Parathyroid adenoma (tissue), 2 donors: ENCODE data around the gene ETV3.
A peak's percentile ranks its signal among the peaks of the same experiment; 100 is the strongest.

Experiments
- H2AFZ ChIP-seq: fragments of 300-600 bp; sonication (generic); one replicate; pipeline ENCODE4 v1.7.0; 2017; ENCODE audit warnings: antibody characterized with exemption, mild to moderate bottlenecking
- H3K27ac ChIP-seq: fragments of 300-600 bp; sonication (generic); one replicate; pipeline ENCODE4 v1.7.0; 2017
- H3K27me3 ChIP-seq: fragments of 300-600 bp; sonication (generic); one replicate; pipeline ENCODE4 v1.7.0; 2017; ENCODE audit warnings: low read length; ENCODE audit not compliant: control insufficient read depth, insufficient read depth
- H3K36me3 ChIP-seq: fragments of 300-600 bp; sonication (generic); one replicate; pipeline ENCODE4 v1.7.0; 2017; ENCODE audit warnings: low read length; ENCODE audit not compliant: control insufficient read depth, insufficient read depth
- H3K4me1 ChIP-seq: fragments of 300-600 bp; sonication (generic); one replicate; pipeline ENCODE4 v1.7.0; 2017; ENCODE audit warnings: control low read depth
- H3K4me2 ChIP-seq: fragments of 300-600 bp; sonication (generic); one replicate; pipeline ENCODE4 v1.7.0; 2017; ENCODE audit warnings: low read length
- H3K4me3 ChIP-seq: fragments of 300-600 bp; sonication (generic); one replicate; pipeline ENCODE4 v1.7.0; 2017; ENCODE audit warnings: low read depth, low read length
- H3K79me2 ChIP-seq: fragments of 300-600 bp; sonication (generic); one replicate; pipeline ENCODE4 v1.7.0; 2017; ENCODE audit warnings: control low read depth
- H3K9ac ChIP-seq: fragments of 300-600 bp; sonication (generic); one replicate; pipeline ENCODE4 v1.7.0; 2017; ENCODE audit warnings: mild to moderate bottlenecking
- H3K9me3 ChIP-seq: fragments of 300-600 bp; sonication (generic); one replicate; pipeline ENCODE4 v1.7.0; 2017; ENCODE audit warnings: low read length; ENCODE audit not compliant: control insufficient read depth
- CTCF ChIP-seq: fragments of 300-600 bp; sonication (generic); IDR thresholded peaks from one replicate; pipeline ENCODE4 v1.7.0; 2017; ENCODE audit warnings: antibody characterized with exemption, mild to moderate bottlenecking
- donor health status: primary hyperparathyroidism.

The ETV3 gene

GRCh38 chr1:157091668-157092273, 46.4 kb downstream of the ETV3 start:
- Histone ChIP-seq H3K4me1 (no peaks in the 10 kb centered on the region), H3K36me3 (no peaks in the 10 kb centered on the region), H3K4me2 (no peak overlapping the region), H3K27me3 (no peaks in the 10 kb centered on the region), H3K9me3 (no peaks in the 10 kb centered on the region), H2AFZ (no peak overlapping the region), H3K9ac (no peak overlapping the region), H3K4me3 (no peak overlapping the region), H3K79me2 (no peaks in the 10 kb centered on the region), H3K27ac (no peak overlapping the region)
- TF ChIP-seq CTCF = no peak

GRCh38 chr1:157091186-157091585, 47.0 kb downstream of the ETV3 start:
- Histone ChIP-seq H3K4me3 (no peak overlapping the region), H2AFZ (no peak overlapping the region), H3K4me2 (no peak overlapping the region), H3K9me3 (no peaks in the 10 kb centered on the region), H3K9ac (no peak overlapping the region), H3K27me3 (no peaks in the 10 kb centered on the region), H3K4me1 (no peaks in the 10 kb centered on the region), H3K79me2 (no peaks in the 10 kb centered on the region), H3K27ac (no peak overlapping the region), H3K36me3 (no peaks in the 10 kb centered on the region)
- TF ChIP-seq CTCF = no peak

DNA sequence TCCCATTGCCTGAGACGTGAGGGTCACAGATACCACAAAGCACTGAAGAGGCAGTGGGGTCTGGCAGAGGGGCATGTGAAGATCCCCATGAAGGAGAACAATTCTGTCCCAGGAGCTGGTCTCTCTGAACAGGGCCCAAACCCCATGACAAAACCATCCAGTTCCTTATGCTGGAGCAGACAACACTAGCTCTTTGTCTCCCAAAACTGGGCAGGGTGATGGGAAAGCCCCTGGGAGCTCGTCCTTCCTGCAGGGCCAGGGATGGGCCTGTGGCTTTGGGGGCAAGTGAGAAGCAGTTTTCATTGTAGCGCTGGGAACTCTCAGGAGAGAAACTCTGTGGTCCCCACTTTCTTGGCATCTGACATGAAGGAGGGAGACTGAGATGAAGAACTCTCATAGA, 47.4 kb downstream of the ETV3 start:
- H3K27ac ChIP-seq = no peak overlapping the region

GRCh38 chr1:157090196-157090647, 48.0 kb downstream of the ETV3 start:
- H3K36me3 ChIP-seq = no peaks in the 10 kb centered on the region
- TF ChIP-seq CTCF = peak; percentile 89
- no peak overlapping the region for H3K9ac ChIP-seq
- no peak overlapping the region for H3K27ac ChIP-seq
- no peaks in the 10 kb centered on the region for H3K4me1 ChIP-seq
- no peak overlapping the region for H3K4me3 ChIP-seq
- H2AFZ ChIP-seq = no peak overlapping the region
- no peaks in the 10 kb centered on the region for H3K9me3 ChIP-seq
- H3K27me3 ChIP-seq = no peaks in the 10 kb centered on the region
- no peaks in the 10 kb centered on the region for H3K79me2 ChIP-seq
- H3K4me2 ChIP-seq = no peak overlapping the region

More for the DNA sequence above, 47.4 kb downstream of the ETV3 start:
- no peak overlapping the region for H3K4me2 ChIP-seq
- no peak for TF ChIP-seq CTCF
- no peak overlapping the region for H2AFZ ChIP-seq
- no peaks in the 10 kb centered on the region for H3K27me3 ChIP-seq
- H3K36me3 ChIP-seq = no peaks in the 10 kb centered on the region
- H3K9me3 ChIP-seq = no peaks in the 10 kb centered on the region
- H3K79me2 ChIP-seq = no peaks in the 10 kb centered on the region
- no peak overlapping the region for H3K4me3 ChIP-seq
- no peaks in the 10 kb centered on the region for H3K4me1 ChIP-seq
- no peak overlapping the region for H3K9ac ChIP-seq

- H3K4me2 ChIP-seq = no peak overlapping the region
- H3K9ac ChIP-seq = no peak overlapping the region
- no peaks in the 10 kb centered on the region for H3K4me1 ChIP-seq
- no peaks in the 10 kb centered on the region for H3K79me2 ChIP-seq
- no peak overlapping the region for H2AFZ ChIP-seq
- H3K27ac ChIP-seq = no peak overlapping the region
- no peak for TF ChIP-seq CTCF
- no peak overlapping the region for H3K4me3 ChIP-seq
- H3K27me3 ChIP-seq = no peaks in the 10 kb centered on the region
- H3K9me3 ChIP-seq = no peaks in the 10 kb centered on the region
- no peaks in the 10 kb centered on the region for H3K36me3 ChIP-seq
These were observed 48.4 kb downstream of the ETV3 start for GRCh38 chr1:157089789-157090188.
